ENCODE data around the gene NR1H2. TPM values are rescaled to one million over a fixed set of nuclear protein-coding genes. Genes with fewer than 3 reads are reported as not detected.

Gene NR1H2
- polyA plus RNA-seq, 1 experiment, result 23.7 TPM

DNA sequence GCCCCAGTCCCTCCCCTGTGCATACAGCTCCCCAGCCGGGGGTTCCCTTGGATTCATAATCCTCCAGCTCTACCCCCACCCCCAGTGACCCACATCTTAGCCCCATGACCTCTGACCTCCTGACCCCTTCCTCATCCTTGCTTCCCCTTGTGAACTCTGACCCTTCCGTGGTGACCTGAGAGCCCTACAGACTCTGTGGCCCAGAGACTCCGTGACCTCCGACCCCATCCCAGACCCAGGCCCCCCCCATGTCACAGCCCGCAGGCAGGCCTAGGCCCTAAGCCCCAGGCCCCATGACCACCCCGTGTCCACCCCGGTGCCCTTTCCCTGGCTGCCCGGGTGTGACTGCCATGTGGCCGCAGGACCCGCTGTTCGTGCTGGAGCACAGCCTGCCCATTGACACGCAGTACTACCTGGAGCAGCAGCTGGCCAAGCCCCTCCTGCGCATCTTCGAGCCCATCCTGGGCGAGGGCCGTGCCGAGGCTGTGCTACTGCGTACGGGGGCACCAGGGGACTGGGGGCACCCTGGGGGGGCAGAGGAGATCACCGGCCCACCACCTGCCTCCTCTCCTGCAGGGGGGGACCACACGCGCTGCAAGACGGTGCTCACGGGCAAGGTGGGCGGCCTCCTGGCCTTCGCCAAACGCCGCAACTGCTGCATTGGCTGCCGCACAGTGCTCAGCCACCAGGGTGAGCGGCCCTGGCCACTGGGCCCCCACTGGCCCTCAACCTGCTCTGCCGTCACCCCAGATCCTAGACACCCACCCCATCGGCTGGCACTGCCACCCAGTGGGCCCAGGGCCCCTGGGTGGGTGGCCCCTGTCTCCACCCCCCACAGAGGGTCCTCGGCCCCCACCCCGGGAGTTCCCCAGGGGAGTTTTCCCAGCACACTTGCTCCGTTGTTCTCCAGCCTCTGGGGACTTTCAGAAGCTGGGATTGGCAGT lies 40.0 kb downstream of the NR1H2 start:
- Histone ChIP-seq H3K27me3 (ENCODE audit: control insufficient read depth, insufficient read depth, low read length) (peaks cover 15% of the 10 kb centered on the region), H3K9me3 (ENCODE audit: control insufficient read depth, insufficient read depth, low read length) (peaks cover 8% of the 10 kb centered on the region), H3K27ac (ENCODE audit: low read depth, low read length) (no peak overlapping the region), H3K4me3 (ENCODE audit: low read depth, low read length) (no peak overlapping the region)
- no peak for TF ChIP-seq CTCF (IDR thresholded peaks at IDR 0.05; ENCODE audit: low read depth, low read length)
- POLR2A ChIA-PET, result no interaction called here
- no peak for DNase-seq (ENCODE audit: low read depth, low spot score)
- CTCF ChIA-PET, result interaction anchor here (1.7 kb wide), 1 partner anchor 47 kb away, joined by 10 read pairs; no protein-coding TSS in a partner anchor

GRCh38 chr19:50417111-50418081 lies 41.1 kb downstream of the NR1H2 start:
- Histone ChIP-seq H3K27ac (ENCODE audit: low read depth, low read length) (no peak overlapping the region), H3K27me3 (ENCODE audit: control insufficient read depth, insufficient read depth, low read length) (peaks cover 15% of the 10 kb centered on the region), H3K9me3 (ENCODE audit: control insufficient read depth, insufficient read depth, low read length) (peaks cover 8% of the 10 kb centered on the region), H3K4me3 (ENCODE audit: low read depth, low read length) (no peak overlapping the region)
- ChIA-PET CTCF (no interaction called here), POLR2A (no interaction called here)
- TF ChIP-seq CTCF (IDR thresholded peaks at IDR 0.05; ENCODE audit: low read depth, low read length), result no peak
- DNase-seq (ENCODE audit: low read depth, low spot score), result no peak

DNA sequence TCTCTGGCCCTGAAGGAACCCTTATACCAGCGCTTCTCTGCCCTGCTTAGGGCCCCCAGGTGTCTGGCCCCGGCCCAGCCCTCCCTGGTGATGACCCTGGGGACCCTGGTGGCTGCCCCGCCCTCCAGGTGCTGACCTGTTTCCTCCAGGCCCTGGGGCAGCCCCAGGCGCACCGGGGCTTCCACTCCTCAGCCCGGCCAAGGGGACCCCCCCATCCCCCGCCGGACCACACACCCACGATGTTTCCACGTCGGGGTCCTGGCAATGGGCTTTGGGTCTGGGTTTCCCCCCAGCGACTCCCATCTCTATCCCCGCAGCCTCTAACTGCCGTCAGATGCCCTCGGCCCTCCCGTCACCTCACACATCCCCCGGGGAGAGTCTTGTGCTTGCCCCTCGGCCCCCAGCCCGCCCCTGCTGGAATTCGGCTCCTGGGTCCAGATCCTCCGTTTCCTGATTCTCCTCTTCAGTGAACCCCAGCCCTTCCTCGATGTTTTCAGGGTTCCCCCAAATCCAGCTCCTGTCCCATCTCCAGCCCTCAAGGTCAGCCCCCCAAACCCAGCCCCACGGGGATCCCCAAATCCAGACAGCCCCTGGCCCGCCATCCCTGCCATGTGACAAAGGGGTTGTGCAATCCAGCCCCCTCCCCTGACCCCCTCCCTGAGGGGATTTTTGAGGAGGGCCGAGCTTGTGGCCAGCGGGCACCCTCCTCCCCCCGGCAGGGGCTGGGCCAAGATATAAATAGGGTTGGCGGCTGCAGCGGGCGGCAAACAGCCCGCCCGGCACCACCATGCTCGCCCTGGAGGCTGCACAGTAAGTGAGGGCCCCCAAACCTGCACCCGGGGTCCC lies 42.1 kb downstream of the NR1H2 start, which contains the start of gene SPIB:
Gene SPIB (plus strand): TSS at position 763 of the 846 bp plus-strand sequence. CDS start 25 bp downstream, at position 788.
- ChIA-PET POLR2A (no interaction called here), CTCF (no interaction called here)
- Histone ChIP-seq H3K4me3 (ENCODE audit: low read depth, low read length) (no peak within 1 kb of the TSS), H3K27ac (ENCODE audit: low read depth, low read length) (no peak within 1 kb of the TSS), H3K27me3 (ENCODE audit: control insufficient read depth, insufficient read depth, low read length) (peaks cover 18% of the 10 kb centered on the region), H3K9me3 (ENCODE audit: control insufficient read depth, insufficient read depth, low read length) (peaks cover 4% of the 10 kb centered on the region)
- TF ChIP-seq CTCF (IDR thresholded peaks at IDR 0.05; ENCODE audit: low read depth, low read length), result no peak
- DNase-seq (ENCODE audit: low read depth, low spot score), result no peak

- DNase-seq (ENCODE audit: low read depth, low spot score), result no peak
- TF ChIP-seq CTCF (IDR thresholded peaks at IDR 0.05; ENCODE audit: low read depth, low read length), result no peak
- Histone ChIP-seq H3K4me3 (ENCODE audit: low read depth, low read length) (no peak overlapping the region), H3K27ac (ENCODE audit: low read depth, low read length) (no peak overlapping the region), H3K27me3 (ENCODE audit: control insufficient read depth, insufficient read depth, low read length) (peaks cover 18% of the 10 kb centered on the region), H3K9me3 (ENCODE audit: control insufficient read depth, insufficient read depth, low read length) (peaks cover 3% of the 10 kb centered on the region)
- POLR2A ChIA-PET, result no interaction called here
- CTCF ChIA-PET, result no interaction called here
Observed at GRCh38 chr19:50419022-50419579, 42.8 kb downstream of the NR1H2 start.
